NB4 (cell line): ENCODE results near the gene TUBB2B.

ENCODE experiments used
- DNase-seq: peaks from one replicate; pipeline ENCODE4 v3.0.0; 2010; ENCODE audit warnings: low read depth
- H3K4me3 ChIP-seq: one replicate; pipeline ENCODE4 v1.5.1; 2011; ENCODE audit warnings: mild to moderate bottlenecking, low read depth, low read length, moderate library complexity
- CTCF ChIP-seq: IDR thresholded peaks from one replicate; pipeline ENCODE4 v1.5.1; 2012; ENCODE audit warnings: low read depth, low read length
- MAX ChIP-seq: IDR thresholded peaks from 2 replicates; pipeline ENCODE4 v1.6.1; 2011; ENCODE audit warnings: low read depth, low read length
- MYC ChIP-seq: IDR thresholded peaks from 2 replicates; pipeline ENCODE4 v1.6.1; 2011; ENCODE audit warnings: low read depth, low read length
- POLR2A ChIP-seq: IDR thresholded peaks from 2 replicates; pipeline ENCODE4 v1.6.1; 2011; ENCODE audit warnings: mild to moderate bottlenecking; ENCODE audit not compliant: insufficient read length; ENCODE audit errors: extremely low read depth

TUBB2B gene

GRCh38 chr6:3211681-3212080, 15.8 kb downstream of the TUBB2B start:
- no peak for DNase-seq
- H3K4me3 ChIP-seq, result no peak overlapping the region
- no peak for TF ChIP-seq POLR2A
- no peak for TF ChIP-seq CTCF
- no peak for TF ChIP-seq MAX
- no peak for TF ChIP-seq MYC

GRCh38 chr6:3210024-3210610, 17.3 kb downstream of the TUBB2B start:
- no peak overlapping the region for H3K4me3 ChIP-seq
- TF ChIP-seq MYC (no peak), POLR2A (no peak), MAX (no peak), CTCF (no peak)
- no peak for DNase-seq

GRCh38 chr6:3209114-3210023, 18.1 kb downstream of the TUBB2B start:
- H3K4me3 ChIP-seq, result no peak overlapping the region
- no peak for TF ChIP-seq MAX
- no peak for TF ChIP-seq MYC
- no peak for TF ChIP-seq POLR2A
- TF ChIP-seq CTCF, result no peak
- peak; percentile 40 for DNase-seq

- TF ChIP-seq CTCF, result no peak
- TF ChIP-seq MAX, result no peak
- TF ChIP-seq POLR2A, result no peak
- no peak for TF ChIP-seq MYC
- H3K4me3 ChIP-seq, result no peak overlapping the region
- DNase-seq, result no peak
Measured at GRCh38 chr6:3208775-3209113, 18.7 kb downstream of the TUBB2B start.

GRCh38 chr6:3208098-3208774, 19.2 kb downstream of the TUBB2B start:
- DNase-seq, result no peak
- no peak overlapping the region for H3K4me3 ChIP-seq
- TF ChIP-seq CTCF, result no peak
- TF ChIP-seq POLR2A, result no peak
- no peak for TF ChIP-seq MAX
- TF ChIP-seq MYC, result no peak
